HEK293T (cell line): ENCODE data around the gene HS6ST1.

Experiments used
- ARNT ChIP-seq: fragments of 450-650 bp; IDR thresholded peaks from 2 replicates; pipeline ENCODE4 v1.6.1; 2017; ENCODE audit warnings: mild to moderate bottlenecking
- BHLHE40 ChIP-seq: fragments of 450-650 bp; IDR thresholded peaks from 2 replicates; pipeline ENCODE4 v1.6.1; 2016; ENCODE audit warnings: mild to moderate bottlenecking, moderate library complexity, borderline replicate concordance
- ELF4 ChIP-seq: fragments of 450-650 bp; IDR thresholded peaks from 2 replicates; pipeline ENCODE4 v1.6.1; 2017; ENCODE audit warnings: antibody characterized with exemption
- FOXK2 ChIP-seq: fragments of 450-650 bp; IDR thresholded peaks from 2 replicates; pipeline ENCODE4 v1.6.1; 2016; ENCODE audit warnings: mild to moderate bottlenecking
- FOXM1 ChIP-seq: fragments of 450-650 bp; IDR thresholded peaks from 2 replicates; pipeline ENCODE4 v1.6.1; 2017; ENCODE audit warnings: mild to moderate bottlenecking, borderline replicate concordance
- NFRKB ChIP-seq: fragments of 450-650 bp; IDR thresholded peaks from 2 replicates; pipeline ENCODE4 v1.6.1; 2016; ENCODE audit warnings: mild to moderate bottlenecking, moderate library complexity
- SP1 ChIP-seq: fragments of 450-650 bp; IDR thresholded peaks from 2 replicates; pipeline ENCODE4 v1.6.1; 2017
- SUZ12 ChIP-seq: fragments of 450-650 bp; IDR thresholded peaks from 2 replicates; pipeline ENCODE4 v1.6.1; 2016; ENCODE audit warnings: mild to moderate bottlenecking
- TARDBP ChIP-seq: fragments of 450-650 bp; IDR thresholded peaks from 2 replicates; pipeline ENCODE4 v1.6.1; 2016
- ZNF384 ChIP-seq: fragments of 450-650 bp; IDR thresholded peaks from 2 replicates; pipeline ENCODE4 v1.6.1; 2016

DNA sequence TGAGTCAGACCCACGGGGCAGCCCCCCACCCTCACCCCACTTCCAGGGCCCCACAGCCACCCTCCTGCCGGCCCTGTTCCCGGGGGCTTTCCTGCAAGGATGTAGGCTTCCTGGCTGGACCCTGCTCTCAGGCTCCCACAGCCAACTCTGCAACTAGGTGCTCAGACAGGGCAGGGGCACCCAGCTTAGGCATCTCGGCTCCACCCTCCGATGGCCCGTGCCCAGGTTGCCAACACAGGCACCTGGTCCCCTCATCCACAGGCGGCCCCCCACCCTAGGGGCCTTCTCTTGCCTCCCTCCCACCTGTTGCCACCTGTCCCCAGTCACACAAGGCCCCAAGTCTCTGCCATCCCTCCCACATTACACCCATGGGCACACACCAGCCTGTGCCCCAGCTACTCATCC lies 34.6 kb downstream of the HS6ST1 start:
- TF ChIP-seq BHLHE40 (no peak), SP1 (no peak), FOXM1 (no peak), TARDBP (no peak), ZNF384 (no peak), ELF4 (no peak), SUZ12 (no peak), FOXK2 (no peak), NFRKB (no peak), ARNT (no peak)
